HepG2 (cell line): ENCODE measurements around the gene SNAPC4. TPM values are rescaled to one million over a fixed set of nuclear protein-coding genes. Genes with fewer than 3 reads are reported as not detected.
A peak's percentile ranks its signal among the peaks of the same experiment; 100 is the strongest.

ENCODE experiments used
- ATRX ChIP-seq: sonication (generic); formaldehyde crosslinking; IDR thresholded peaks from 2 replicates; pipeline ENCODE4 v1.4.0; 2020; ENCODE audit warnings: missing genetic modification reagents, borderline replicate concordance
- CTCF ChIP-seq: sonication (generic); formaldehyde crosslinking; IDR thresholded peaks from 2 replicates; pipeline ENCODE4 v1.5.0; 2020; ENCODE audit warnings: mild to moderate bottlenecking, missing genetic modification reagents, moderate library complexity
- EED ChIP-seq: sonication (generic); formaldehyde crosslinking; IDR thresholded peaks from 2 replicates; pipeline ENCODE4 v1.5.0; 2020; ENCODE audit warnings: mild to moderate bottlenecking, missing genetic modification reagents
- FIP1L1 ChIP-seq: fragments of 200-400 bp; formaldehyde crosslinking; IDR thresholded peaks from 2 replicates; pipeline ENCODE4 v1.6.1; 2018; ENCODE audit warnings: low read depth, mild to moderate bottlenecking, low read length, moderate library complexity, borderline replicate concordance; ENCODE audit not compliant: insufficient read depth
- MYPOP ChIP-seq: sonication (generic); formaldehyde crosslinking; IDR thresholded peaks from 2 replicates; pipeline ENCODE4 v1.8.1; 2023; ENCODE audit warnings: mild to moderate bottlenecking, moderate library complexity, missing genetic modification reagents
- PHF20 ChIP-seq: sonication (generic); formaldehyde crosslinking; IDR thresholded peaks from 2 replicates; pipeline ENCODE4 v1.5.0; 2020; ENCODE audit warnings: mild to moderate bottlenecking, missing genetic modification reagents
- SMARCE1 ChIP-seq: fragments of 450-650 bp; IDR thresholded peaks from 2 replicates; pipeline ENCODE4 v1.6.1; 2017; ENCODE audit warnings: borderline replicate concordance
- SP1 ChIP-seq, 2 experiments: fragments of 450-650 bp in 1 of 2; sonication (generic) in 1 of 2; formaldehyde crosslinking in 1 of 2; IDR thresholded peaks; 2 replicates each; pipeline versions ENCODE4 v1.4.0 to v1.6.1; 2016 to 2020; ENCODE audit warnings: missing genetic modification reagents in 1 of 2
- ZBTB43 ChIP-seq: sonication (generic); formaldehyde crosslinking; conservative IDR thresholded peaks from 2 replicates; pipeline ENCODE4 v1.4.0; 2020; ENCODE audit warnings: missing genetic modification reagents
- ZHX2 ChIP-seq, 2 experiments: sonication (generic) in 1 of 2; formaldehyde crosslinking in 1 of 2; IDR thresholded peaks; 2 replicates each; pipeline versions ENCODE4 v1.6.1 to v1.9.0; 2014 to 2022; ENCODE audit warnings: antibody characterized with exemption in 1 of 2, borderline replicate concordance in 1 of 2, inconsistent platforms in 1 of 2, low read depth in 1 of 2, missing genetic modification reagents in 1 of 2
- ZNF260 ChIP-seq: sonication (generic); formaldehyde crosslinking; IDR thresholded peaks from 2 replicates; pipeline ENCODE4 v1.4.0; 2020; ENCODE audit warnings: missing genetic modification reagents, low read depth, mild to moderate bottlenecking, borderline replicate concordance
- ZNF274 ChIP-seq: sonication (generic); formaldehyde crosslinking; IDR thresholded peaks from 2 replicates; pipeline ENCODE4 v1.5.1; 2020; ENCODE audit warnings: mild to moderate bottlenecking, missing genetic modification reagents
- ZNF691 ChIP-seq: sonication (generic); formaldehyde crosslinking; IDR thresholded peaks from 2 replicates; pipeline ENCODE4 v1.4.0; 2020; ENCODE audit warnings: missing genetic modification reagents, low read depth, mild to moderate bottlenecking, borderline replicate concordance
- ZSCAN21 ChIP-seq: sonication (generic); formaldehyde crosslinking; IDR thresholded peaks from 2 replicates; pipeline ENCODE4 v1.8.0; 2022; ENCODE audit warnings: mild to moderate bottlenecking, missing genetic modification reagents, moderate library complexity, borderline replicate concordance
- polyA plus RNA-seq, 8 experiments: library from polyadenylated mRNA; depleted of rRNA in 3 of 8; stranded (reverse) in 7 of 8; unstranded in 1 of 8; fragments of >200 nt; fragmentation: Illumina TruSeq in 4 of 8; extraction: Trizol in 4 of 8; gene quantifications; 2 replicates each; pipeline versions ENCODE4 v1.2.1 to v1.2.3, GENCODE V29; 2011 to 2016; ENCODE audit warnings: low read depth in 4 of 8, missing spikeins in 1 of 8, mixed read lengths in 1 of 8; ENCODE audit not compliant: insufficient read depth in 1 of 8
- total RNA-seq, 5 experiments: library from RNA; depleted of rRNA; stranded (reverse); fragments of >200 nt; fragmentation: Illumina TruSeq; extraction: Trizol; gene quantifications; 2 replicates each; pipeline ENCODE4 v1.2.3, GENCODE V29; 2016; ENCODE audit warnings: low read depth in 1 of 5

SNAPC4 gene
- total and polyA plus RNA-seq, 2 of the 13 experiments (the other 11 are each of a cell fraction or from before 2014, with no cell fraction given), result 2.0 to 6.0 TPM

GRCh38 chr9:136363106-136363948 lies 36.6 kb downstream of the SNAPC4 start, which contains the start of gene DNLZ (continued):
- TF ChIP-seq ZHX2 (IDR thresholded peaks at IDR 0.05; ENCODE audit: low read depth) (peak; percentile 85), ZHX2 (CRISPR knock-in tag; IDR thresholded peaks at IDR 0.05; ENCODE audit: borderline replicate concordance) (peak; percentile 60; the same call in 1 of the 2 replicates), ZNF274 (peak; percentile 57; the same call in 1 of the 2 replicates), CTCF (CRISPR knock-in tag) (peak; percentile 90), ZSCAN21 (CRISPR knock-in tag) (peak; percentile 88), MYPOP (CRISPR knock-in tag) (peak; percentile 82; the same call in 1 of the 2 replicates), SMARCE1 (no peak), ZBTB43 (CRISPR knock-in tag) (peak; percentile 85), ZNF260 (CRISPR knock-in tag) (no peak), FIP1L1 (no peak), ZNF691 (CRISPR knock-in tag) (0 out of 2 replicates have a peak, but pooled peaks have one; percentile 52), EED (no peak), SP1 (IDR thresholded peaks at IDR 0.05) (no peak), SP1 (CRISPR knock-in tag; IDR thresholded peaks at IDR 0.05) (peak; percentile 64), PHF20 (CRISPR knock-in tag) (peak; percentile 88), ATRX (CRISPR knock-in tag) (no peak)
